Tibial nerve (tissue), 4 donors: Measurements from ENCODE around the gene NBAS.

Experiments used
- CTCF ChIP-seq, 5 experiments: fragments of 200-600 bp in 3 of 5; fragments of 450-650 bp in 2 of 5; sonication (generic) in 3 of 5; IDR thresholded peaks; one replicate each; pipeline ENCODE4 v1.5.1; 2016 to 2019; ENCODE audit warnings: antibody characterized with exemption in 5 of 5, mild to moderate bottlenecking in 3 of 5, moderate library complexity in 2 of 5
- EP300 ChIP-seq, 2 donors: sonication (generic); formaldehyde crosslinking; IDR thresholded peaks; one replicate each; pipeline ENCODE4 v1.6.1; 2017; ENCODE audit warnings: antibody characterized with exemption in 2 of 2, mild to moderate bottlenecking in 1 of 2
- POLR2A ChIP-seq, 2 donors: fragments of 450-650 bp; IDR thresholded peaks; one replicate each; pipeline ENCODE4 v1.6.1; 2017; ENCODE audit warnings: antibody characterized with exemption in 2 of 2, mild to moderate bottlenecking in 2 of 2, moderate library complexity in 2 of 2

GRCh38 chr2:15259356-15259756, 301.8 kb downstream of the NBAS start:
- TF ChIP-seq EP300 (IDR thresholded peaks at IDR 0.05) (no peak), CTCF (IDR thresholded peaks at IDR 0.05) (no peak), POLR2A (IDR thresholded peaks at IDR 0.05) (no peak)
